Ovary (tissue), 3 donors: ENCODE results near the gene SYNM.

Experiments used
- EP300 ChIP-seq: sonication (generic); formaldehyde crosslinking; IDR thresholded peaks from one replicate; pipeline ENCODE4 v1.6.1; 2017; ENCODE audit warnings: antibody characterized with exemption
- POLR2A ChIP-seq: fragments of 450-650 bp; IDR thresholded peaks from one replicate; pipeline ENCODE4 v1.6.1; 2017; ENCODE audit warnings: antibody characterized with exemption, mild to moderate bottlenecking, moderate library complexity
- TF ChIP-seq, protein P1 (sequence below), 3 donors: fragments of 450-650 bp in 2 of 3; fragments of 200-600 bp in 1 of 3; IDR thresholded peaks; one replicate each; pipeline versions ENCODE4 v1.5.1 to v1.8.0; 2016 to 2022; ENCODE audit warnings: antibody characterized with exemption in 3 of 3, mild to moderate bottlenecking in 1 of 3
- donor health status: DM: no; HTN: no; CAD: no.

DNA sequence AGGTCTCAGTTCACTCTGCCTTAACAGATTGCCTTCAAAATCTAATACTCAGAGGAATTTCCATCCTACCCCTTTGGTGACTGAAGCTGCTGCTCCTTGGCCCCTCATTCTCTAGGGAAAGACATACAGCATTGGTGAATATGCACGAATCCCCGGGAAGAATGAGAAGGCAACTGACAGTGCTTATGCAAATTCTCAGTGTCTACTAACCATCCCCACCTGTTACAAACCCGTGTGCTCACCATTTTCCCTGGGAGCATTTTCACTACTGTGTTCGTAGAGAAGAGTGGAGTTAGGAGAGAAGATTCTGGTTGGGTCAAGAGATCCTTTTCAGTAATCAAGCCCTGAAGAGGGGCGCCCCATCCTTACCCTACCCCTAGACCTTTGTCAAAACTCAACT, 37.7 kb downstream of the SYNM start:
- TF ChIP-seq, protein P1, sequence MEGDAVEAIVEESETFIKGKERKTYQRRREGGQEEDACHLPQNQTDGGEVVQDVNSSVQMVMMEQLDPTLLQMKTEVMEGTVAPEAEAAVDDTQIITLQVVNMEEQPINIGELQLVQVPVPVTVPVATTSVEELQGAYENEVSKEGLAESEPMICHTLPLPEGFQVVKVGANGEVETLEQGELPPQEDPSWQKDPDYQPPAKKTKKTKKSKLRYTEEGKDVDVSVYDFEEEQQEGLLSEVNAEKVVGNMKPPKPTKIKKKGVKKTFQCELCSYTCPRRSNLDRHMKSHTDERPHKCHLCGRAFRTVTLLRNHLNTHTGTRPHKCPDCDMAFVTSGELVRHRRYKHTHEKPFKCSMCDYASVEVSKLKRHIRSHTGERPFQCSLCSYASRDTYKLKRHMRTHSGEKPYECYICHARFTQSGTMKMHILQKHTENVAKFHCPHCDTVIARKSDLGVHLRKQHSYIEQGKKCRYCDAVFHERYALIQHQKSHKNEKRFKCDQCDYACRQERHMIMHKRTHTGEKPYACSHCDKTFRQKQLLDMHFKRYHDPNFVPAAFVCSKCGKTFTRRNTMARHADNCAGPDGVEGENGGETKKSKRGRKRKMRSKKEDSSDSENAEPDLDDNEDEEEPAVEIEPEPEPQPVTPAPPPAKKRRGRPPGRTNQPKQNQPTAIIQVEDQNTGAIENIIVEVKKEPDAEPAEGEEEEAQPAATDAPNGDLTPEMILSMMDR (IDR thresholded peaks at IDR 0.05): no peak
- TF ChIP-seq POLR2A: no peak
- TF ChIP-seq EP300: no peak
